Dermis blood vessel endothelial cell (primary cell): ENCODE results near the gene CHN1. TPM values are rescaled to one million over a fixed set of nuclear protein-coding genes. Genes with fewer than 3 reads are reported as not detected.
A peak's percentile ranks its signal among the peaks of the same experiment; 100 is the strongest.

Source experiments
- DNase-seq: peaks from one replicate; pipeline ENCODE4 v3.0.0; 2010
- total RNA-seq: library from RNA; depleted of rRNA; stranded (reverse); fragments of >200 nt; gene quantifications from 2 replicates; pipeline ENCODE4 v1.2.3, GENCODE V29; 2014

Gene CHN1
- total RNA-seq, result 17.1 and 18.5 TPM in 2 replicates

DNA sequence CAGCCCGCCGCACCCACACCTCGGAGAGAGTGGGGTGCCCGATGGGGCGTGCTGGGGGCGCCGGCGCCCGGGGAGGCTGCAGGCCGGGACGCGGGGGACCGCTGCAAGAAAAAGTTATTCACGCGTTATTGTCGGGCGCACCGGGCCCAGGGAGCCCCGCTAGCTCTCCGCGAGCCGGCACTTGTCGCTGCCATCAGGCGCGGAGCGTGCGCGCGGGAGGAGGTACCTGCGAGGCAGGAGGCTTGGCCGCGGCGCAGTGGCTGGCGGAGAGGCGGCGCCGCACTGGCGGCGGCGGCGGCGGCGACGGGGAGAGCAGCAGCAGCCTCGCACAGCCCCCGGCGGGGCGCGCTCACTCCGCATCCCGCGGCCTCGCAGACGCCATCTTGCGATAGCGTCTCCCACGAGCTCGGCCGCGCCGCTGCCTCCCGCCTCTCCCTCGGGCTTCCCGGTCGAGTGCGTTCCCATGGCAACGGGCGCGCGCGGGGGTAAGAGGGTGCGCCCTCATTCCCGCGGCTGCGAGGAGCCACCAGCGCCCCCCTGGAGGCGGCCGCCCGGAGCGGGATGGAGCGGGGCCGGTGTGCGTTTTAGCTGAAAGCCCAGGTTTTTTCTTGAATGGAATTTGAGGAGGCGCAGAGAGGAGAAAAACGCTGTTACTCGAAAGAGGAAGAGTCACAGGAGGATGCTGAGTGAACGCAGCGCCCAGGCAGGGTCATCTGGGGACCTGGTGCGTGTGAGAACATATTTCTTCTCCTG, at the start of gene CHN1:
TSS of gene CHN1 (minus strand) at position 402 of the 753 bp plus-strand sequence. CDS start 469 bp downstream, outside the sequence.
- peak; percentile 91 for DNase-seq

DNA sequence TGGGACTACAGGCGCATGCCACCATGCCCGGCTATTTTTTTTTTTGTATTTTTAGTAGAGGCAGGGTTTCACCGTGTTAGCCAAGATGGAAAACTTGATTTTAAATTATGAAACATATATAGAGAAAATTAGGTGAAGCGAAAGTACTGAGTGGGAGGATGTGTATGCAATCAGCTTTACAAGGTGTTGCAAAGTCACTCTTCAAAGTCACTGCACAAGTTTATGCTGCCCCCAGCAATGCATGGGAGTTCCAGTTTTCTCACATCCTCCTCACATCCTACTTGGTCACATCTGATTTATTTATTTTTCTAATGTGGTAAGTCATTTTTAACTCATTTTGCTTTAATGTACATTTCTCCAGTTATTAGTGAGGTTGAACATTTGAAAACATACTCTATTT, 49.2 kb upstream of the CHN1 start:
- no peak for DNase-seq

DNA sequence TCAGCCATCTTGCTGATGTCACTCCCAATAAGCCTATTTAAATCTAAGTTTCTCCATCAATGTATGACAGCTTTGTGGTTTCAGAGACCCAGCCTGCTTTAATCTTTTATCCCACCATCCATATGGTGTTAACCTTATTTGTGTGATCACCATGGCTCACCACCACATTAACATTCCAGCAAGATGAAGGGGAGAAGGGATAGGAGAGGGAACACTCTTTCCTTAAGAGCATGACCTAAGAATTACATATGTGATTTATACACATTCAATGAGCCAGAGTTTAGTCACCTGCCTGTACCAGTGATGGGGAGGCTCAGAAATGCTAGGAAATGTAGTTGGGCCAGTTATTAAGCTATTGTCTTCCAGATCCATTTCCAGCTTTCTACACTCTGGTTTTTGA, 44.5 kb upstream of the CHN1 start:
- no peak for DNase-seq

GRCh38 chr2:175048275-175048674, 43.1 kb upstream of the CHN1 start:
- DNase-seq, result no peak

DNA sequence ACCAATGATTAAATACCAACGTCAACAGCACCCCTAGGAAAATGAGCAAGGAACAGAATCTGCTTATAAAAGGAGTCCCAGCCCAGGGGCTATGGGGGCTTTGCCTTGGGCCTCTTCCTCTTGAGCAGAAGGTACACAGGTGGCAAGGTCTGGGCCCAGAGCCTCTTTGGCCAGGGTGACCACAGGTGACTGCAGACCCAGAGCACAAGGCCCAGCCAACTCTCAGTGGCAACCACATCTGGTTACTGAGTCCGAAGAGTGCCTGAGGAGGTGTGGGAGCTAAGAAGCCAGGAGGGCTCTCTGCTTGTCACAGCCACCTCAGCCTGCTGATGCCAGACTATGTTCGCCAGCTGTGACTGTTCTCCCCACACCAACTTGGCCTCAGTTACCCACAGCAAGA, 34.3 kb upstream of the CHN1 start:
- no peak for DNase-seq

DNA sequence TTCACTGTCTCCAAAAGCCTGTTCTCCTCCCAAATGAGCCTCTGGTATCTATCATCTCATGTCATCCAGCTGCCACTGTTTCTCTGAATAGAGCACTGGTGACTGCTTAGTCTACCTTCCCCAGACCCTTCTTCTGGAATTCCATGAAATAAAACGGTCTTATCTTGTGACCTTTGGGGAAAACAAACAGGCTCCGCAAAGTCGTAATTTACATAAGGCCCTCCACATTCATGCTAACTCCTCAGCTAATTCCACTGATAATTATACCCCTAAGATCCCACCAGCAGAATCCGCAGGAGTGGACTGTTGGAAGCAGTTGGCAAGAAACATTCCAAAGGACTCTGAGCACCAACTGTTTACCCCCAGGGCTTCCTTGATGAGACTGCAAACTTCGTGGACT, 33.9 kb upstream of the CHN1 start:
- DNase-seq, result no peak

- DNase-seq, result no peak
Observed at GRCh38 chr2:175037941-175038340, 32.8 kb upstream of the CHN1 start.

- peak; percentile 52 for DNase-seq
Observed at GRCh38 chr2:175036582-175037018, 31.4 kb upstream of the CHN1 start.

DNA sequence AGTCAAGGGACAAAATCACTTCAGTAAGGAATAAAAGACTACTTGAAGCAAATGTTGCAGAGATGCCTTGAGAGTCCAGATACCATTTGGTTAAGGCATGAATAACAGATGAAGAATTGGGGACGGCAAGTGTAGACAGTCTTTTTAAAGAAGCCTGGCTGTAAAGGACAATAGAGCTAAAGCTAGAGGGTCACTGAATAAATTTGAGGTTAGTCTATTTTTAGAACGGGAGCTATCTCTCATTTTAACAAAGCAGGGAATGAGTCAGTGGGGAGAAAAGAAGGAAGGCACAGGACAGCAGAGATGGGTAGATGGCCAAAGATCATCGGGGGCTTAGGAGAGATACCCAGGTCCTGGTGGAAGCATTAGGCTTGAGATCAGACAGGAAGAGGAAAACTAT, 30.6 kb upstream of the CHN1 start:
- no peak for DNase-seq

GRCh38 chr2:175034716-175035115, 29.5 kb upstream of the CHN1 start:
- DNase-seq, result no peak

DNA sequence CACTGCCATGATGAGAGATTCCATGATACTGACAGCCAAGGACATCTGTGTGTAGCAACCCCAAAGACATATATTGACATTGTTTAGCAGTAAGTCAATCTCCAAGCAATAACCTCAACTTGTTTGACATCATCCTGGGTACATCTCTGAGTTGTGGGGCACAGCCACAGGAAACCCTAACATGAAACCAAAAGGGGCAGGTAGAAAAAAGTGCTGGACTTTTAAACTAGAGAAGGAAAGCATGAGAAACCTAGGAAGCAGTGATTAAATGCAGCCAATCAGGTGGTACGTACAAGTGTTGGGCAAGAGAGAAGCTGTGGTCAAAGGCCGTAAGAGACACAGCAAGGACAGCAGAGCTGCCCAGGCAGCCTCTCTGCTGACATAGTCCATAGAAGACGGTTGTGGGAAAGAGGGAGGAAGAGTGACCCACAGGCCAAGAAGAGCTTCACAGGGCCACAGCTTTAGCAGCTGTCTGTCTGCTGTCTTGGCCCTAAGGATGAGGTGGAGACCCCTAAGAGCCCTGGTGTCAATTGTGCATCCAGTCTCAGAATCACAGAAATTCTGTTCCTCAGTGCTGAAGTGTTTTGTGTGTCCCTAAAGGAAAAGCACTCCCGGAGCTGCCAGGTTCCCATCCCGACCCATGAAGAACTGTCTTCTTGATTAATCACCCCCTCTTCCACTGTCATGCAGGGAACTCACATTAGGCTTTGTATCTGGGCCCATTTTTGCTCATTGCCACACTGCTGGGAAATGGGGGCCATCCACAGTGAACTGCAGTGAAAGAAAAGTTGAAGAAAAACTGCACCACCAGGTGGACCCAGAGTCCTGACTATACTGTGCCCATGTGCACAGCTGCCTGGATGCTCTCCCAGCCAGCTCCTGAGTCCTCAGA, 25.4 kb upstream of the CHN1 start:
- DNase-seq, result peak; percentile 72

GRCh38 chr2:175027755-175028154, 22.6 kb upstream of the CHN1 start:
- no peak for DNase-seq

DNA sequence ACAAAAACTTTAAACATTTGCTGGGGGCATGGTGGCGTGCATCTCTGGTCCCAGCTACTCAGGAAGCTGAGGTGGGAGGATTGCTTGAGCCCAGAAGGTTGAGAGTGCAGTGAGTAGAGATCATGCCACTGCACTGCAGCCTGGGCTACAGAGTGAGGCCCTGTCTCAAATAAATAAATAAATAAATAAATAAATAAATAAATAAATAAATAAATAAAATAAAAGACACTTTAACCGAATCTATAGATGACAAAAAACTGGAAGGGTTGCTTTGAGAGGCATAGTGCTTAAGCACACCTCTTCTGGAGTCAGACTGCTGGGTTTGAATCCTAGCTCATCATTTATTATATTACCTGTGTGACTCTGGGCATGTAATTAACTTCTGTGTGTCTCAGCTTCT, 21.2 kb upstream of the CHN1 start:
- no peak for DNase-seq

GRCh38 chr2:175025946-175026345, 20.8 kb upstream of the CHN1 start:
- DNase-seq, result no peak

- DNase-seq, result no peak
Observed at GRCh38 chr2:175025233-175025632, 20.1 kb upstream of the CHN1 start.

GRCh38 chr2:175022923-175023322, 17.7 kb upstream of the CHN1 start:
- no peak for DNase-seq

DNA sequence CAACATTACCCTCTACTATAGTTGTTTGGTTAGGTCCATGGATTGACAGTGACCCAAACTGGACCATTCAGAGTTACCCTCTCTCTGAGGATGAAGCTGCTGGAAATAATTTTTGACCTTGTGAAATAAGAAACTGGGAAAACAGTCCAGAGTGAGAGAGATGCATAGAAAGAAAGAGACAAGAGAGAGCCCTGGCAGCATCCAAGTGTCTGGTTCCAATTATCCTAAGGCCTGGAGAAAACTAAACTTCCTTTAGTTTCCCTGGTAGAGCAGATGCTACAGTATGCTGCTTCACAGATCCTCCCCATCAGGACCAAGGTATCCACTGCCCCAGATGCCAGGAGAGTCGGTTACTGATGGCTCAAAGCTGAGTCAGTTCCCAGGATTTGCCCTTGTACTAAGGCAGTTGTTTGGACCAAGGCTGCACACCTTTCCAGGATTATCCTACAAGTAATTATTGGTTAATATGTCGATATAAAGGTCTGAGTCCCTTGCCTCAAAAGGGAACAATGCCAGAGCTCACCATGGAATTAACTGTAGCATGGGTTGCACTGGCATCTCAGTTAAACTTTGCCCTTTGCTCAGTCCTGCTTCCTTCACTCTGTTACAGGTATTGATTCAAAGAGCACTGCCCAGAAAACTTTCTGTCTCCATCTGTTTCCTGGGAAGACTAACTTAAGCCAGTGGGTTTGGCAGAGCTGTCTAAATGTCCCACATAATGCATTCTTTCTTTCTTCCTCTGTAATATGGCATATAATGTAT, 14.6 kb upstream of the CHN1 start:
- DNase-seq, result no peak

DNA sequence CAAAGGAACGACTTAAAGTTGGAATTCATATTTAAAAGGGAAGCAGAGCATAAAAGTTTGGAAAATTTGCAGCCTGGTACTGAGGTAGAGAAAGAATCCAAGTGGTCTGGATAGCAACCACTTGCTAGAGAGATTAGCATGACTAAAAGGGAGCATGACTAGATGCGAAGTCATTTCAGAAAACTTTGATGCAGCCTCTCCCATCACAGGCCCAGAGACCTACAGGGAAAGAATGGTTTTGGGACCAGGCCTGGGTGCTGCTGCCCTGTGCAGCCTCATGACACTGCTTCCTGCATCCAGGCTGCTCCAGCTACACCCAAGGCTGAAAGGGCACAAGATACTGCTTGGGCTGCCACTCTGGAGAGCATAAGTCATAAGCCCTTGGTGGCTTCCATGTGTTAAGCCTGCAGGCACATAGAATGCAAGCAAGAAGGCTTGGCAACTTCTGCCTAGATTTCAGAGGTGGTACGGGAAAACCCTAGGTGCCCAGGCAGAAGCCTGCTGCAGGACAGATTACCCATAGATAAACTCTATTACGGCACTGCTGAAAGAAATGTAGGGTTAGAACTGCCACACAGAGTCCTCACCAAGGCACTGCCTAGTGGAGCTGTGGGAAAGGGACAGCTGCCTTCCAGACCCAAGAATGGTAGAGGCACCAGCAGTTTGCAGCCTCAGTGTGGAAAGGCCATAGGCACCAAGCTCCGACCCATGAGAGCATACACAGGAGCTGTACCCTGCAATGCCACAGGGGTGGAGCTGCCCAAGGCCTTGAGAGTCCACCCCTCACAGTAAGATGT, 12.6 kb upstream of the CHN1 start:
- DNase-seq, result no peak

- peak; percentile 86 for DNase-seq
Observed at GRCh38 chr2:175015340-175015739, 10.2 kb upstream of the CHN1 start.

- DNase-seq, result peak; percentile 31
Observed at GRCh38 chr2:175012516-175012915, 7.3 kb upstream of the CHN1 start.

DNA sequence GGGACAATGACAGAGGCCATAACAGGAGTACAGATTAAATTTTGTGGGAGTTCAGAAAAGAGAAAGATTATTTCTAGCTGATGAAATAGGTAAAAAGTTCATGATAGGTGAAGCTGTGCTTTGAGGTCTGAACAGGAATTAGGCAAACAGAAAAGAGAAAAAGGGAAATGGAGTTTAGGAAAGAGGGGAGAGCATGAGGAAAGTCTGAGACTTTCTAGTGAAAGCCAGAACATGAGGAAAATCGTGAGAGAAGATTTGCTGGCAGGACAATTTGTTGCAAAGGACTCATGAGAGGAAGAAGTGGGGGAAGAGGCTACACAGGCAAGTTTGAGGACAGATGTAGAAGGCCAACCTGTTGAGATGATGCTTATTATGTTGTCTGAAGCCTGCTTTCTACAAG, 6.3 kb upstream of the CHN1 start:
- no peak for DNase-seq

- peak; percentile 70 for DNase-seq
Observed at GRCh38 chr2:175010848-175011254, 5.7 kb upstream of the CHN1 start.
